AG10803 (cell line): ENCODE measurements around the gene SEMA4D.

Experiments used
- DNase-seq: peaks from one replicate; pipeline ENCODE4 v3.0.0; 2010; ENCODE audit warnings: low read depth
- H3K4me3 ChIP-seq: 2 replicates; pipeline ENCODE4 v1.5.1; 2011; ENCODE audit warnings: mild to moderate bottlenecking, low read length, control low read depth
- CTCF ChIP-seq: conservative IDR thresholded peaks from 2 replicates; pipeline ENCODE4 v1.5.1; 2011; ENCODE audit warnings: mild to moderate bottlenecking, low read length, control low read depth, inconsistent platforms

SEMA4D gene

GRCh38 chr9:89497978-89498851 is at the start of gene SEMA4D:
SEMA4D (minus strand) TSS chr9:89498113; CDS start chr9:89405456, 92,657 bp downstream.
- peak within 1 kb of the TSS; percentile 24 for H3K4me3 ChIP-seq
- no peak for TF ChIP-seq CTCF
- DNase-seq, result peak; percentile 17

GRCh38 chr9:89547000-89547399 is 49.1 kb upstream of the SEMA4D start:
- no peak overlapping the region for H3K4me3 ChIP-seq
- DNase-seq, result no peak
- TF ChIP-seq CTCF, result no peak

GRCh38 chr9:89544279-89544661 is 46.4 kb upstream of the SEMA4D start:
- no peak for DNase-seq
- no peak for TF ChIP-seq CTCF
- H3K4me3 ChIP-seq, result no peak overlapping the region

GRCh38 chr9:89543621-89544278 is 45.8 kb upstream of the SEMA4D start:
- H3K4me3 ChIP-seq, result no peak overlapping the region
- no peak for TF ChIP-seq CTCF
- no peak for DNase-seq

- TF ChIP-seq CTCF, result no peak
- H3K4me3 ChIP-seq, result no peak overlapping the region
- no peak for DNase-seq
Measured at GRCh38 chr9:89543111-89543510, 45.2 kb upstream of the SEMA4D start.

GRCh38 chr9:89542401-89543021 is 44.6 kb upstream of the SEMA4D start:
- TF ChIP-seq CTCF, result no peak

More at GRCh38 chr9:89542401-89543021, 44.6 kb upstream of the SEMA4D start:
- no peak overlapping the region for H3K4me3 ChIP-seq
- no peak for DNase-seq
